RKO (cell line): Measurements from ENCODE around the gene TELO2.
"Not testable (repeated sequence)": the region's sequence is repeated elsewhere in the genome, so short reads cannot be mapped to it uniquely, and the experiment has no call there.

Source experiments
- DNase-seq: peaks from one replicate; pipeline ENCODE4 v3.0.0-alpha.2; 2016; ENCODE audit warnings: low spot score

TELO2 gene

DNA sequence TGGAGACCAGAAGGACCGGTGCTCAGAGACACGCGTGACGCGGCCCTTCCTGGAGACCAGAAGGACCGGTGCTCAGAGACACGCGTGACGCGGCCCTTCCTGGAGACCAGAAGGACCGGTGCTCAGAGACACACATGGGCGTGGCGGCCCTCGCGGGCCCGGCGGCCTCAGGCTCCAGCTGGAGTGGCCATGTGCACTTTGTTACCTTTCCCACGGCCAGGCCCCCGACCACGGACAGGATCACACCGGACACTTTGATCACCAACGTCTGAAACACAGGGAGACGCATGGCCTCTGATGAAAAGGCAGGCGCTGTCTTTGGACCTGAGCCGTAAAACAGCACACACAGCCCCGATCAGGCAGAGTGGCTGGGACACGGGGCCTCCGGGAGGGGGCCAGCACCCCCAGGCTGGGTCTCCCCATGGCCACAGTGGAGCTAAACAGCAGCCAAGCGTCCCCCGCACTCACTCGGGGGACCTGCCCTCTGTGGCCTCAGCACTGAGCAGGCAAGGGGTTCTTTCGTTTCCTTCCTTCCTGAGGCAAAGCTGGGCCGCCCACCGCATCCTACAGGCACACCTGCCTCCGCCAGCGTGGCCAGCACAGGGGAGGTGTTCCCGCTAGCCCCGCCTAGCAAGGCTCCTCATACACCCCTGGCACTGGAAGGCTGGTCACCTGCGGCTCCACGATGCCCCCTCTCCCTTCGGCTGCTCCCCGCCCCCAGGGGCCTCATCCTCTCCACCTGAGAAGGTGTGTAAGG is 35.5 kb upstream of the TELO2 start:
- DNase-seq: no peak

DNA sequence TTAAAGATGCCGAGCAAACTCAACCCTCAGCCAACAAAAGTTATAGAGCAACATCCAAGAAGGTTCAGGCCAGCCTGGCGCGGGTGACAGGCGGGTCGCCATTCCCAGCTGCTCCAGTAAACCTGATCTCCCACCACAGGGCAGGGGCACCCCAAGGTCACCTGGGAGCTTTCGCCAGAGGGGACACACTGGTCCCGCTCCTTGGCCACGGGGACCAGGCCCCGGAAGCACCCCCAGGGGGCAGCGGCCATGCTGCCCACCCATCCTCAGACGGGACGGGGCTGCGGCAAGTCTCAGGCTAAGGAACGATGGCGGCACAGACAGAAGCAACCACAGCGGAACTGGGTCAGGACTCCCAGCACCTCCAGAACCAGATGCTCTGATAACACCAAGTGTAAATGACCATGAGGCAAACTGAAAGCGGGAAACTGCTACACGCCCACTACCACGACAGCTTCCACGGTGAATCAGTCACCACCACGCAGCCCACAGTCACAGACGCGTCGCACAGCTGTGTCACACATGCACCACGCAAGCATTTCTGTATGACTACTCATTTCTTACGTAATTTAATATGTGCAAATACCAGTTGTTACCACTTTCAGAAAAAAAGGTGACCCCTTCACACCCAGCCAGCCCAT is 34.7 kb upstream of the TELO2 start:
- DNase-seq: peak; percentile 40

DNA sequence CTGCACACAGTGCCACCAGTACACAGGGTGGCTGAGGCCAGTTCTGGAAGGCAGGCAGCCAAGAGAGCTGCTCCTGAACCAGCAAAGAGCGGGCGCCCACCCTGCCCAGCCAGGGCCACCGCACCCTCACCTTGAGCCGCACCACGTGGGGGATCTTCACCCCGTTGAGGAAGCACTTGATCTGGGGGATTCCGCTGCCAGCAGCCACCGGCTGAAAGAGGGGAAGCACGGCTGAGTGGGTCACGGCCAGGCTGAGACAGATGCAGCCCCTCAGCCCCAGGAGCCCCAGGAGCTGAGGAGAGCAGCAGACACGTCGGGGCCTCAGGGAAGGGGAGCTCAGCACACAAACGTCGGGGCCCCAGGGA is 34.2 kb upstream of the TELO2 start:
- DNase-seq: no peak

DNA sequence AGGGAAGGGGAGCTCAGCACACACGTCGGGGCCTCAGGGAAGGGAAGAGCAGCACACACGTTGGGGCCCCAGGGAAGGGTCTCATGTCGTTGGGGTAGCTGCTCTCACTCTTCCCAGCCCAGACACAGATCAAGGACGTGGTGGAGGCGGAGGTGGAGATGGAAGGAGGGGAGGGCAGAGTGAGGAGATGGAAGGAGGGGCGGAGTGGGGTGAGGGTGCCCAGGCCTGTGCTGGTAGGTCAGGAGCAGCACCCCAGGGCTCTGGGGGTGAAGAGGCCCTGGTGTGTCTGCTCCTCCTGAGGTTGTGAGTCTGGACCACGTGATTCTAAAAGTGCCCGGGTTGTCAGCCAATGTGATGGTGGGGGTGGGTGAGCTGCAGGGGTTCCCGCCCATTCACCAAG is 33.2 kb upstream of the TELO2 start:
- no peak for DNase-seq

DNA sequence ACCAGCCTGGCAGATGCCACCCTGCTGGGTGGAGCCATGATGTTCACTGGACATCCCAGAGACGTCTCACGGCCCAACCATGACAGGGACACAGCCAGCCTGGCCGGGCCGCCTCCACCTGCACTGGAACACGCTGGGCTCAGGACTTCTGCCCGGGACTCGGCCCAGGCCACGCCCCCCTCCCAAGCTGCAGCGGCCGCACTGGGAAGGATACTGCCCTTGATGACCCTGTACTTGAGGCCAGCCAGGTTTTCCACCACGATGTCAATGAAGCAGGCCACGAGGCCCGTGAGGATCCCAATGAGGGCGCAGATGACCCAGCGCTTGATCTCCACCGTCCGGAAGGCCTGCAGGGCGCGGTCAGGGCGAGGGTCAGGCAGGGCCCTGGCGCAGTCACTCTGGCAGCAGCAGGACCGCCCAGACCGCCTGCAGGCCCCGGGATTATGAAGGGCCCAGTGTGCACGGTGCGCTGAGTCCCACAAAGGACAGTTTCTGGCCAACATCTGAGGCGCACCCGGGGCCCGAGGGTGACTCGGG is 32.5 kb upstream of the TELO2 start:
- no peak for DNase-seq

DNA sequence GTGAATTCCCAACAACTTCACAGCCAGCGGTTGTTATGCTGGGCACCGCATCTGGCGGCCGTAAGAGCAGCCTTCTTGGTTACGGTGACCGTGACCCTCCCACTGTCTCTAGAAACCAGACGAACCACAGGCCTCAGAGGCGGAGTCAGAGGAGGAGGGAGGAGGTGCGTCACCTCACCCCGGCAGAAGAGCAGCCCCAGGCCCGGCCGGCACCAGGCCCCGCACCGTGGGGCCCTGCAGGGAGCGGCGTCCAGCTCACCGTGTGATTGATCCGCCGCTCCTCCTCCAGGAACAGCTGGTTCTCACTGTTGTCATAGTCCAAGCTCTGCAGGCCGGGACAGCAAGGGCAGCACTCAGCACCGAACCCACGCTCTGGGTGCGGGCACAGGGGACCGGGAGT is 32.0 kb upstream of the TELO2 start:
- DNase-seq: no peak

DNA sequence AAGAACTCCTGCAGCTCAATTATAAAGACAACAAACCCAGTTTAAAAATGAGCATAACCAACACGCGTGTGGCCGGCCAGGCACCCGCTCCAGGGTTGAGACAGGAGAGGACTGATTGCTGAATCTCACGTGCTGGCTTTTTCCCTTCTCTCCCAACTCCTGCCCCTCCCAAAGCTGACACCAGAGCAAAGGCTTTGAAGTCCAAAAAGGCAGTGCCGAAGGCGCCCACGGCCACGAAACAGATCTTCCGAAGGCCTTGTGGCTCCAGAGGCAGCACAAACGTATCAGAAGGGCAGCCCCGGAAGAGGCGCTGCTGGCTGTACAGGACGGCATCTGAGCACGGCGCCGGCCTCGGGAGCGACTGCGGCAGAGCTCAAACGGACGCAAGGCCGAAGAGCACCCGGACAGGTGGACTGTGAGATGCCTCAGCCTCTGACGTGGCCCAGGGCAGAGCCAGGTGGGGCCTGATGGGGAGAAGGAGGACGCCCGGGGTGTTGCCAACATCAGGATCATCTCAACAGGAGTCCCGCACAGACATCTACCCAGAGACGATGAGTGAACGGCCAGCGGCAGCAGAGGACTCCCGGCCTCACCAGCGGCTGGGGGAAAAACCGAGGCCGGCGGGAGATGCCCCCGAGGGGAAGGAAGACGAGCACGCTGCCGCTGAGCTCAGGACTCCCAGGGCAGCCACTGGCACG is 28.8 kb upstream of the TELO2 start:
- DNase-seq: no peak

DNA sequence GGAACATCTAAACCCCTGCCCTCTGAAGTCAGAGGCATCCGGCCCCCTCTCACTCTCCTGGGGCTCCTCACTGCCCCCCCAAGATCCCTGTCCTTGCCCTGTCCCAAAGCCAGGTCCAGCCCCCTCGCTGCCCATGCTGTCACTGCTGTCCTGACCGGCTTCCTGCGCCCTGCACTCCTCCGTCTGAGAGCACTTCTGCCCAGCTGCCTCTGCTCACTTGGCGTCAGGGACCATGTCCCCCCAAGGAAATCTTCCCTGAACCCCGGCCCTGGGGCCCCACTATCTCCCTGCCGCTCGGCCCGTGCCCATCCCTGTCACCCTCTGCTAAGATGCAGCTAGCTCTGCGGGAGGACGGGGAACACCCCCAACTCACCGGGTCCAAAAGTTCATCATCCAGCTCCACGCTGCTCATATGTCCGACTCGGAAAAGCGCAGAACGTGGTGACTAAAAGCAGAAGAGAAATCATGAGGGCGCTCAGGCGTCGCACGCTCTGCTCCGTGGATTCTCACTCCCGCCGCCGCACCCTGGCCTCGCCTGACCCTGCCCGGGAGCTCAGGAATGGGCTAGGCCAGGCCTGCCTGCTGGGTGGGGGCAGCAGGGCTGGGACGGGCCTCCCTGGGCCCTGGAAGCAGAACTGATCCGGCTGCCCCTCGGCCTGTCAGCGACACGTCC is 28.1 kb upstream of the TELO2 start:
- no peak for DNase-seq

DNA sequence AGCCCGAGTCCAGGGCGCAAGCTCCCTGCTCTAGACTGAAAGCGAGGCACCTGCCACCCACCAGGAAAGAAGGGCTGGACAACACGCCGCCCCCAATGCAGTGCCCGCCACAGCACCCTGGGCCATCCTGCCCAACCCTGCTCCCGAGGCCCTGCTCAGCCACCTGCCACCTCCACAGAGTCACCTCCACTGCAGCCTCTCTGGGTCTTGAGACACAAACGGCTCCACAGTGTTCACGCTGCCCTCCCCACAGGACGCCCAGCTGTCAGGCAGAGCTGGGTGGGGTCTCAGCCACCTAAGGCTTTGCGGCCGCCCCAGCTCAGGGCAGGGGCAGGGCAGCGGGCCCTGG is 27.6 kb upstream of the TELO2 start:
- DNase-seq: no peak

DNA sequence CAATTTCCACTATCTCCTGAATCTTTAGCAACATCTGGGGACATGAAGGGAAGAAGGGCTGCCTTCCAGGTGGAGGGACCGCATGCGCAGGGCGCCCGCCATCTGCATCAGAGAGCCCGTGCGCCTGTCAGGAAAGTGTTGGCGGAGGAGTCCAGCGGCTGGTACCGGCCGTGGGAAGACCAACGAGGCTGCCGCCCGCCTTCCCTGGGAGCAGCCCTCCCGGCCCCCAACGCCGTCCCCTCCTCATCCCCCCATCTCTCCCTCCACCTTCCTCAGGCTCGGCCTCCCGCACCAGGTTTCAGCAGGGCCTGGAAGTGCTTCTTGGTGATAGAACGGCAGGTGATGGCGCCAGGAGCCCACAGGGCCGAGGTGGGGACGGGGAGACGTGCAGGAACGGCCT is 27.1 kb upstream of the TELO2 start:
- DNase-seq: no peak

DNA sequence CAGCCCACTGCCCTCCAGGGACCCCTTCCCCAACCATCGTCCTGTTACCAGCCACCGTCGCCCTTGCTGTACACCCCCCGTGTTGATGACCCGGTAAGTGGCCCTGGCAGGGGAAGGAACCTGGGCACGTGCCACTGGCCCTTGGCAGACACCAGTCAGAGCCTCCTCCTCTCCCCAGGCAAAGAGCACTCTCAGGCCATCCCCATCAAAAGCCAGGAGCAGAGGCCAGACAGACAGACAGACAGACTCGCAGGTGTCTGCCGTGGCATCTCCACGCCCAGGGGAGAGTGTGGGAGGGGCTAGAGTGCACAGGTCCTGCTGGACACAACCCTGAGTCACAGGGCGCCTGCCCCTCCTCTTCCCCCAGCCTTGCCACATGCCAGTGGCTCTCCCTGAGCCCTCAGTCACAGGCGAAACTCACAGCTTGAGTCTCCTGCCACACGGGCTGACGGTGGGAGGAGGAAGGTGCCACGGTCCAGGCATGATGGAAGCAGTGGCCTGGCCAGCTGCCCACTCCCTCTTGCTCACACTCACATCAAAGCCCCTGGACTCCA is 26.1 kb upstream of the TELO2 start:
- no peak for DNase-seq

DNA sequence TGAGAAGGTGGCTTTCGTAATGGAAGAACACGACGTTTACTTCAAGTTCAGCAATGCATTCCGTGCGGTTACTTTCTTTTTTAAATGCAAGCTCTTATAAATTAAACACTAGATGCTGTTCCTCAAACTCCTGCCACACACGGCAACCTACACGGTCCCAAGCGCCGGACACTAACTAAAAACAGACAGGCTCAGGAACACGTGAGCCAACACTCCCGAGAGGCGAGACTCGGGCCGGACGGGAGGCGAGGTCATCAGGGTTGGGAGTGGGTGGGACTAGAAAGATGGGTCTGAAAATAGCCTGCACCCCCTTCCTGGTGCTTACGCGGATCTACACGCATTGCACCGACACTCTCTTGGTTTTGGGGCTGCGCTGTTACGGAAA is 24.7 kb upstream of the TELO2 start:
- DNase-seq: no peak

DNA sequence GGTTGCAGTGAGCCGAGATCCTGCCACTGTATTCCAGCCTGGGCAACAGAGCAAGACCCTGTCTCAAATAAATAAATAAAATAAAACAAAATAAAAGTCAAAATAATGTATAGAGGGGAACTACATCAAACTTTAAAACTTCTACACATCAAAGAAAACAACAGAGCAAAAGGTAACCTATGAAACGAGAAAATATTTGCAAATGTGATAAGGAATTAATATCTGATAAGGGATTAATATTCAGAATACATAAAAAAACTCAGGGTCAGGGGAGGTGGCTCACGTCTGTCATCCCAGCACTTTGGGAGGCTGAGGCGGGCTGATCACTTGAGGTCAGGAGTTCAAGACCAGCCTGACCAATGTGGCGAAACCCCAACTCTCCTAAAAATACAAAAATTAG is 24.0 kb upstream of the TELO2 start:
- DNase-seq: not testable (repeated sequence)

DNA sequence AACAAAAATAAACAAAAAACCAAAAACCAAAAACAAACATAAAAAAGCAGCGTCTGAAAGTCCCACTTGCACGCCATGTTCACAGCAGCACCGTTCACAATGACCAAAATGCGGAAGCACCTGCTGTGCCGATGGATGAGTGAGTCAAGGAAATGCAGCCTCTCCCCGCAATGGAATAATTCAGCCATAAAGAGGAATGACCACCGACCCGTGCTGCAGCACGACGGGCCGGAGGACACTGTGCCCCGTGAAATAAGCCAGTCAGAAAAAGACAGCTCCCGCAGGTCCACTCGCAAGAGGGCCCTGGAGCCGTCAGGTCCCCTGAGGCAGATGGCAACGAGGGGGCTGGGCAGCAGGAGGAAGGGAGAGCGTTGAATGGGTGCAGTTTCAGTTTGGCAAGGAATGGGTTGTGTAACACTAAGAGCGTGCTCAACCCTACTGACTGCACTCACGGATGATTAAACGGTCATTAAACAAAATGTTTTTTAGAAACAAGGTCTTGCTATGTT is 23.4 kb upstream of the TELO2 start:
- DNase-seq: no peak

DNA sequence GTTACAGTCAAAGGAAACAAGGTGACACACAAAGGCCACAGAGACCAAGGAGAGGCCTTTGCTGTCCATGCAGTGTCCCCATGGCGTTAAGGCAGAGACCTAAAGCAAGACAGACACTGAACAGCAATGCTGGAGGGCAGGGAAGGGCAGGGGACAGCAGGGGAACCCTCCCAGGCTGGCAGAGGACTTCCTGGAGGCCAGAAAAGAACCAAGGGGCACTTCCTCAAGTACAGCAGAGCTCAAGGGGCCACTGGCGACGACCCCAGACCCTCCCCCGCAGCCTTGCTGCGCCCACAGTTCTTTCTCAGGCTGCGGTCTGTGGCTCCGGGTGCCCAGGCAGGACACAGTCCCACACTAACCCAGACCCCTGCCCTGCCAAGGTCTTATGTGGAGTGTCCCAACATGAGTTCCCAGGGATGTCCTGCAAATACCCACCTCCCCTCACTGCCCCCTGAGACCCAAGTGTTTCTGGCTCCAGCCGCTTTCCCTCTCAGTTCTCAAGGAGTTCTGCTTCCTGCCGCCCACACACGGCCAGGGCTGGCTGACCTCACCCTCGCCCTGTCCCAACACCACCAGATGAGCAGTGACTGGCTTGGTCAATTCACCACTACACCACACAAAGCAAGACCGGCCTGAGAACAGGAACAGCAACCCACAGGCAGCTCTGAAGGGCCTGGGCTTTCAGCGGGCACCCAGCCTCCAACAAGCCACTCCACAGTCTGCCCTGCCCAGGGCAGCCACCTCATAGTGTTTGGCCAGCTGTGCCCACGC is 22.5 kb upstream of the TELO2 start:
- peak; percentile 40 for DNase-seq

DNA sequence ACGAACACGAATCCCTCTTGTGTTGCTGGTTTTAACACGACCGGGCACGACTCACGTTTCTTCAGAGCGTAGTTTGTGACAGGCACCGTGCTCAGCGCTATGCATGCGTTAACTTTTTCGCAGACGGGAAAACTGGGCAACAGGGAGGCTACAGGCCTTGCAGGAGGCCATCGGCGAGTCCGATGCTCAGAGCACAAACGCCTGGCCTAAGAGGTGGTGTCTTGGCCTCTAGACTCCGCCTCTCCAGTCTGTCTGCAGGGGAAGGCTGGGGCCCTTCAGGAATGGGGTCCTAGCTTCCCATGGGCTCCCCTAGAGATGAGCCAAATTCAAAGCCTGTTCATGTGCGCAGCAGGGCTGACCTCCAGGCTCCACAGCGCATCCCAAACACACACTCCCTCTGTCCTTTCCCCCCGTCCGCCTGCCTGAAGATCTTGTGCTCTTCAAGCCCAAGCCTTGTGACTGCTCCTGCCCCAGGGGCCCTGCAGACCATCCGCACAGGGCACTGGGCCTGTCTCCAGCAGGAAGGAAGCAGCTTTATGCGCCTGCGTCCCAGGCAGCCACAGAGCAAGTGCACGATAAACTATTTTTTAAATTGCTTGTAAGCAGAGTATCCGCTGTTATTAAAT is 21.5 kb upstream of the TELO2 start:
- no peak for DNase-seq

DNA sequence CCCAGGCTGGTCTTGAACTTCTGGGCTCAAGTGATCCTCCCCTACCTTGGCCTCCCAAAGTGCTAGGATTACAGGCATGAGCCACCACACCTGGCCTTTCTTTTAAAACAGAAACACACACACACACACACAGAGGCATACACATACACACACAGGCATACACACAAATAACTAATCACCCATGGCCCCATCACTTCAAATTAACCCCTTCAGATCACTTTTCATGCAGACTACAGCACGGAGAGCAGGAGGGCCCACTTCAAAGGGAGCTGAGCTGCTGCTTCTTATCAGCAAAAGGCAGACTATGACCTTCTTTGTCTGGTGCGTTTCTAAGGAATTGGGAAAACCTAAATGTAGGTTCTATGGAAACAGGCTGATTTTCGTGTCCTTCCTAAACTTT is 20.2 kb upstream of the TELO2 start:
- no peak for DNase-seq

DNA sequence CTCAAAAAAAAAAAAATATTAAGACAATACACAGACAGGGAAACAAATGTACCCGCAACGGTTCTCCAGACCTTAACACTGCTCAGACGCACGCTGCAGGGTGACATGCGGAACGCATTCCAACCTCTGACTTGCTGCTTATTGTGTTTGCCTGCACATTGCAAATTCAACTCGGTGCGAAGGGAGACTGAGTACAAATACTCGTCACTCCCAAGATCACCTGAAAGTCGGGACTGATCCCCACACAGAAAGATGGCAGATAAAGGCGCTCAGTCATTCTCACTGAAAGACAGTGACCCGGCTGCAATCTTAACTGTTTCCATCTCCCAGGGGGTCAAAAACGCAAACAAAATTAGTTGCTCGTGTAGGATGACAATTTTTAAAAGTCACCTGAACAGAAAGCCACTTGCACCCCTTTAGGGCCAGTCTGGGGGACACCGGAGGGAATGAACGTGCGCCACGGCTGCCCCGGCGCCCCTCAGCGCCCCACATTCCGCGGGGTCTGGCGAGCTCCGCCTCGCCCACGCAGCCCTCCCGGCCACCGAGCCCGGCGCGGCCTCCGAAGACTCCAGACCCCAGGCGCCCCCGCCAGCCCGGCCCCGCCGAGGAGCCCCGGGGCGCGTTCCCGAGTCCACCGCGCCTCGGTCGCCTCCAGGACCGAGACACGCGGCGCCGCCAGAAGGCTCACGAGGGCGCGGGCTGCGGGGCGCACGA is 18.9 kb upstream of the TELO2 start:
- peak; percentile 48 for DNase-seq

DNA sequence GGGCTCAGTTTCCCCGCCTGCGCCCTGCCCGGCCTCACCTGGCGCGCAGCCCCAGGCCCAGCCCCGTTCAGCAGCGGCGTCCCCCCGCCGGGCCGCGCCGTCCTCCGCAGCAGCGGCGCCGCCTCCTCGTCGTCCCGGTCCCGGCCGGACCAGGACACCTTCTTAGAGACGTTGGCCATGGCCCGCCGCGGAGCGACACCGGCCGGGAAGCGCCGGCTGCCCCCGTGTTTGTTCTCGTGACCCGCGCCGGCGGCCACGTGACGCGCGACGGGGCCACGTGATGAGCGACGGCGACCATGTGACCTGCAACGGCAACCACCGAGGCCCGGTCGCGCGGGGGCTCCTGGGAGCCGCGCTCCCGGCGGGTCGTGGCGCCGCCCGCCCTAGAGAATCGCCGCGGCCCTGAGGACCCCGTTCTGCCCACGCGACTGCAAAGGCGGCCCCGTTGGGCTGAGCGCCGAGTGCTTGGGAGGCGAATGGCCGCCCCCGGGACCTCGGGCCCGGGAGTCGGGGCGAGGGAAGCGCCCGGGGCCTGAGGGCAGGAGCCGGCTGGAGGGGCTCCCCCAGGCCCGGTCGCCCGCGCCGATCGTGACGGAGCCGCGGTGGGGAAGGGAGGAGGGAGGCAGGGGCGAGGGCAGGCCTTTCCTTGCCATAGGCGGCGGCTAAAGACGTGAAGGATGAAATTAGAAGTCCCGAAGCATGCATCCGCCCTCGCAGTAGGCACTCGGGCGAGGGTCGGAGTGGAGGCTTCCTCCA is 18.2 kb upstream of the TELO2 start, which contains the start of gene CLCN7:
Gene CLCN7, minus strand, starts transcription at position 233 of the 756 bp plus-strand sequence. Its CDS starts 54 bp downstream, at position 179.
- peak; percentile 87 for DNase-seq
